Measurements from ENCODE around the gene NPAS2.

DNA sequence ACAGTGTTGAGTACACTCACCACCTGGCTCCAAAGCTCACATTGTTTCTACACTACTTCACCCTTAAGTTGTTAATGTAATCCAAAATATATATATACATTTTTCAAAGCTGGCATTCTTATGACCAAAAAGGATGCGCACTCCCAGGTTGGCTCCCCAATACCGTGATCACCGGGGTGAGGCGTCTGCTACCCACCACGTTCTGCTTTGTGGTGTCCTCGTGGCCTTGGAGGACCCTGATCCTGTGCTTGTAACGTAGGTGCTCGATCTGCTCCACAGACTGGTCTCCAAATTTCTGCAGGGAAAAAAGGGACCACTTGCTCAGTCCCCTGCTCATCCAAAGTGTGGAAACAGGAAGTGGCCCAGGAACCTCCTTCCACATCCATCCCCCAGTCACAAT is 207.9 kb downstream of the NPAS2 start:
- TF ChIP-seq, protein P1, sequence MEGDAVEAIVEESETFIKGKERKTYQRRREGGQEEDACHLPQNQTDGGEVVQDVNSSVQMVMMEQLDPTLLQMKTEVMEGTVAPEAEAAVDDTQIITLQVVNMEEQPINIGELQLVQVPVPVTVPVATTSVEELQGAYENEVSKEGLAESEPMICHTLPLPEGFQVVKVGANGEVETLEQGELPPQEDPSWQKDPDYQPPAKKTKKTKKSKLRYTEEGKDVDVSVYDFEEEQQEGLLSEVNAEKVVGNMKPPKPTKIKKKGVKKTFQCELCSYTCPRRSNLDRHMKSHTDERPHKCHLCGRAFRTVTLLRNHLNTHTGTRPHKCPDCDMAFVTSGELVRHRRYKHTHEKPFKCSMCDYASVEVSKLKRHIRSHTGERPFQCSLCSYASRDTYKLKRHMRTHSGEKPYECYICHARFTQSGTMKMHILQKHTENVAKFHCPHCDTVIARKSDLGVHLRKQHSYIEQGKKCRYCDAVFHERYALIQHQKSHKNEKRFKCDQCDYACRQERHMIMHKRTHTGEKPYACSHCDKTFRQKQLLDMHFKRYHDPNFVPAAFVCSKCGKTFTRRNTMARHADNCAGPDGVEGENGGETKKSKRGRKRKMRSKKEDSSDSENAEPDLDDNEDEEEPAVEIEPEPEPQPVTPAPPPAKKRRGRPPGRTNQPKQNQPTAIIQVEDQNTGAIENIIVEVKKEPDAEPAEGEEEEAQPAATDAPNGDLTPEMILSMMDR (IDR thresholded peaks at IDR 0.05; ENCODE audit: low read length) = no peak
- TF ChIP-seq EZH2phosphoT487 (IDR thresholded peaks at IDR 0.05; ENCODE audit: low read length) = no peak

Measured in MM.1S (cell line).